GM18867 (cell line): ENCODE results near the gene GCNT2.
"Not testable (repeated sequence)": the region's sequence is repeated elsewhere in the genome, so short reads cannot be mapped to it uniquely, and the experiment has no call there.

Source experiments
- ATAC-seq: cut with Tn5 transposase; IDR thresholded peaks from one replicate; pipeline ENCODE4 v1.9.1; 2021; ENCODE audit warnings: mild to moderate bottlenecking, moderate library complexity; ENCODE audit not compliant: unreplicated experiment

The GCNT2 gene

GRCh38 chr6:10577112-10577511, 56.0 kb downstream of the GCNT2 start:
- ATAC-seq, result no peak

- no peak for ATAC-seq
Observed at GRCh38 chr6:10578723-10579122, 57.6 kb downstream of the GCNT2 start.

GRCh38 chr6:10579803-10580202, 58.7 kb downstream of the GCNT2 start:
- ATAC-seq, result no peak

GRCh38 chr6:10580570-10580969, 59.4 kb downstream of the GCNT2 start:
- no peak for ATAC-seq

- ATAC-seq, result not testable (repeated sequence)
Observed at GRCh38 chr6:10581402-10581801, 60.3 kb downstream of the GCNT2 start.

- ATAC-seq, result no peak
Observed at GRCh38 chr6:10582774-10583508, 61.8 kb downstream of the GCNT2 start.

- no peak for ATAC-seq
Observed at GRCh38 chr6:10583509-10583901, 62.4 kb downstream of the GCNT2 start.

- ATAC-seq, result no peak
Observed at GRCh38 chr6:10584607-10585006, 63.5 kb downstream of the GCNT2 start.

- ATAC-seq, result no peak
Observed at GRCh38 chr6:10585209-10585845, 64.2 kb downstream of the GCNT2 start.

GRCh38 chr6:10586302-10586701, 65.2 kb downstream of the GCNT2 start:
- no peak for ATAC-seq

GRCh38 chr6:10587656-10588406, 66.7 kb downstream of the GCNT2 start:
- ATAC-seq, result no peak

GRCh38 chr6:10588562-10589428, 67.6 kb downstream of the GCNT2 start:
- no peak for ATAC-seq

- ATAC-seq, result no peak
Observed at GRCh38 chr6:10589429-10589727, 68.2 kb downstream of the GCNT2 start.

- ATAC-seq, result no peak
Observed at GRCh38 chr6:10589983-10590382, 68.8 kb downstream of the GCNT2 start.

- ATAC-seq, result no peak
Observed at GRCh38 chr6:10591422-10592160, 70.4 kb downstream of the GCNT2 start.

- peak; percentile 74 for ATAC-seq
Observed at GRCh38 chr6:10595731-10596664, 74.8 kb downstream of the GCNT2 start.

- ATAC-seq, result no peak
Observed at GRCh38 chr6:10597499-10598001, 76.4 kb downstream of the GCNT2 start.

GRCh38 chr6:10598084-10598960, 77.2 kb downstream of the GCNT2 start:
- no peak for ATAC-seq
